ENCODE measurements around the gene TMEM147.
"Not testable (repeated sequence)": the region's sequence is repeated elsewhere in the genome, so short reads cannot be mapped to it uniquely, and the experiment has no call there.

Gene TMEM147

DNA sequence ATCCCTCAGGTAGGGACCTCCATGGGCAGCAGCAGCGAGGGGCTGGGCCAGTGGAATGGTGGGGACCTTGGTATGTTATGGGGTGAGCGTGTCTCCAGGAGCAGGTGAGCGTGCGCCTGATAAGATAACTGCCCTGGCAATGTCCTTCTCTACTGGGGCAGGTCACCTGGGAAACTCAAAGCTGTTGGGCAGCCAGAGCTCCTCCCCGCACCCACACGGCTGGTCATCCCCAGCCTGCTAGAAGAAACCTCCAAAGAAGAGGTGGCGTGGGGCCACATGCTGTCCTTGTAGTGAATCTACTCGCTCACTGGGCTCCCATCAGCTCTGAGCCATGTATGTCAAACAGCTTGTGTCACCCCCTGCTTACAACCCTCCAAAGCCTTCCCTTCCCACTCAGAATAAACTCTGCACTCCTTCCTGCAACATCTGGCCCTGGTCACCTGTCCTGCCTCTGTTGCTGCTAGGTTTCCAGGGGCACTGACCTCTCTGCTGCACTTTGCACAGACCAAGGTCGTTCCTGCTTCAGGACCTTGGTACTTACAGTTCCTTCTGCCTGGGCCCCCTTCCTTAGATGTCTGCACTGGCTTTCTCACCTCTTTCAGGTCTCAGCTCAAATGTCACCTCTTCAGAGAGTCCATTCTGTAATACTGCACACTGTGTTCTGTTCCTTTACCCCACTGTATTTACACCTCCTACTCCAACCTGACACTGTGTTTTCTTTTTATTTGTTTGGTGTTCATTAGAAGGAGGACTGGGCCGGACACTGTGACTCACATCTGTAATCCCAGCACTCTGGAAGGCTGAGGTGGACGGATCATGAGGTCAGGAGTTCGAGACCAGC, 19.8 kb downstream of the TMEM147 start:
- FAIRE-seq, result no peak

GRCh38 chr19:35566738-35567137, 21.3 kb downstream of the TMEM147 start:
- FAIRE-seq, result no peak

DNA sequence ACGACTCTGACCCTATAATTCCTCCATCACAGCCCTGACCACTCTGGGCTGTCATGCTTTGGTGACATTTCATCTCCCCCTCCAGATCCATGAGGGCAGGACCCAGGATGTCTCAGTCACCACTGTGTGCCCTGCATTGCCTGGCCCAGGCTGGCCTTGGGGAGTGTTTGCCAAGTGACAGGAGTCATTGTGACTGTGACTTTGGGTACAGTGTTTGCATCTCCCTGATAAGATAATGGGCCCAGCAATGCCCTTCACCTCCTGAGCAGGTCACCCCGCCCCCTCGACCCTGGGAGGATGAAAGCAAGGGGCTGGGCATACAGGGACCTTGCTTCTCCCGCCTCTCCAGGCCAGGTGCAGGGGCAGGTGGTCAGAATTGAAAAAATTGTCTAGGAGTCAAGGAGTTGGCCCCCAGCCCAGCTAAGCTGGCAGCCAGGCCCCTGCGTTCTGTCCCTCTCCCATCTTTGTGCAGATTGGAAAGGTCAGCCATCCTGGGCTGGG, 23.9 kb downstream of the TMEM147 start:
- no peak for FAIRE-seq

GRCh38 chr19:35571406-35571965, 26.1 kb downstream of the TMEM147 start:
- no peak for FAIRE-seq

- FAIRE-seq, result no peak
Measured at GRCh38 chr19:35577918-35578317, 32.5 kb downstream of the TMEM147 start.

DNA sequence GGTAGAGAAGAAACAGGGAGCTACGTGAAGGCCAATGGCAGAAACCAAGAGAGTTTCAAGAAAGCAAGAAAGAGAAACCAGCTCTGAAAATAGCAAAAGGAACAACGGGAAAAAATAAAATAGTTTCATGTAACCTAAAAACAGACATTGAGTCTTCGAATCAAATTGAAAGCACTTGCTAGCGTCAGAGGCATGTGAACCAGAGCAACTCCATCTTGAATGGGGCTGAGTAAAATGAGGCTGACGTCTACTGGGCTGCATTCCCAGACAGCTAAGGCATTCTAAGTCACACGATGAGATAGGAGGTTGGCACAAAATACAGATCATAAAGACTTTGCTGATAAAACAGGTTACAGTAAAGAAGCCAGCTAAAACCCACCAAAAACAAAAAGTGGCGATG, 33.3 kb downstream of the TMEM147 start:
- FAIRE-seq, result no peak

- no peak for FAIRE-seq
Measured at GRCh38 chr19:35582760-35583159, 37.3 kb downstream of the TMEM147 start.

DNA sequence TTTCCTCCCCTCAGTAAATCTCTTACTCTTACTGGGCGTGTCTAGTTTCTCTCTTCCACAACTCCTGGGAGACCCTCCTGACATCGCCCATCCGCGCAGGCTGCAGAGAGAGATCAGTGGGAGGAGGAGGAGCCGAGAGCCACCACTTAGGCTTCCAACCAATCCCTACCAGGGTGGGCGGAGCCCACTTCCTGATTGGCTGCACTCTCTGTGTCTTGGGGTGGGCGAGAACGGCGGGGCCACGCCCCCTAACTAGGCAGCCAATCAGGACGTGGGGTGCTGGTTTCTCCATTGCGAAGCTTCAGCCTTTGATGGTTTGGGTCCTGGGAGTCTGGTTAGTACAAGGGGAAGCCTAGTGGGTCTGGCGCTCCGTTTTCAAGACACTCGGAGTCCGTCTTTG, 40.4 kb downstream of the TMEM147 start, which contains the start of gene PMIS2:
Gene PMIS2, plus strand, starts transcription at position 326 of the 400 bp plus-strand sequence. CDS start 87 bp downstream, outside the sequence.
- FAIRE-seq, result no peak

GRCh38 chr19:35587321-35587720, 41.9 kb downstream of the TMEM147 start:
- no peak for FAIRE-seq

DNA sequence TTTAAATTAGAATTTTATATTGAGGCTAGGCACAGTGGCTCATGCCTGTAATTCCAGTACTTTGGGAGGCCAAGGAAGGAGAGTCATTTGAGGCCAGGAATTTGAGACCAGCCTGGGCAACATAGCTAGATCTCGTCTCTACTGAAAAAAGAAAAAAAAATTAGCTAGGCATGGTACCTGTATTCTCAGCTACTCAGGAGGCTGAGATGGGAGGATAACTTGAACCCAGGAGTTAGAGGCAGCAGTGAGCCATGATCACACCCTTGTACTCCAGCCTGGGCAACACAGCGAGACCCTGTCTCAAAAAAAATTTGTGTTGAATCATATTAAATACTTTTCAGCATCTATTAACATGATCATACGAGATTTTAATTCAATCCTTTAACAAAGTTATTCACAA, 45.4 kb downstream of the TMEM147 start:
- FAIRE-seq, result no peak

DNA sequence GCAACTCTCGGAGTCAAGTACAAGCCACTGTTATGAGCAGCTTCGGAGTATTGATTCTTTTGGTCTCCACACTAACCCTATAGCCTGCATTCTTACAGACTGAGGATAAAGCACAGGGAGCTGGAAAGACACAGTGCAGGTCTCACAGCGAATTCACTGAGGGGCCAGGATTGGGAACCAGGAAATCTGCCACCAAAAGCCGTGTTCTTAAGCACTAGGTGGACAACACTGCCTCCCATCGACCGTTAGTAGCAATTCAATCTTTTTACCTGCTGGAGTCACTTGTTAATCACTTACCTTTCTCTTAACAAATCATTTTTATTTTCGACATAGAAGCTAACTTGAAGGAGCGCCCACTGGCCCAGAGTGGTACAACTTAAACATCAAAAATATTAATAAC, 46.8 kb downstream of the TMEM147 start:
- no peak for FAIRE-seq

GRCh38 chr19:35595026-35595425, 49.6 kb downstream of the TMEM147 start:
- not testable (repeated sequence) for FAIRE-seq

- no peak for FAIRE-seq
Measured at GRCh38 chr19:35595928-35596327, 50.5 kb downstream of the TMEM147 start.

DNA sequence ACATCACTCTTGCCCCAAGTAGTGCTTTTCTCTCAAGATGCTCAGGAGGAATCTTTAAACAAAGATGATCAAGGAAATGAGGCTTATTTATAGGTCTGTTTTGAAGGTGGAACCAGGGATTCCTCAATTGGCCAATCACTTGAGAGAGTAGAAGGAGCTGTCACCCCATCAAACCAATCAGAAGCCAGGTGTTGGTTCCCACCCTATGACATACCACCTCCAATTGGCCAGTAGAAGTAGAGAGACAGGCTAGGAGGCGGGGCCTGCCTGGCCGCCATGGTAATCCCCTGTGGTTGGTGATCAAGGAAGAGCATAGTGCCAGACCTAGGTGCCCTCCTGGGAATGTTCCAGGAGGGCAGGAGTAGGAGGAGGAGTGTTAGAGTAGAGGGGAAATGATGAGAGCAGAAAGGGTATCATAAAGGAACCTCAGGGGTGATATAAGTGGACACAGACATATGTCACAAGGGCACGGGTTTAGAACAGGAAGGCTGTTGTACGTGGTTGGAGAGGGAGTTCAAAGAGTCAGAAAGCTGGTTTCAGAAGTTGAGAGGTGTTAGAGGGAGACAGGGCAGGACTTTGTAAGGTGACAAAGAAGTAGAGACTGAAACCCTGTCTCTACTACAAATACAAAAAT, 51.1 kb downstream of the TMEM147 start:
- FAIRE-seq, result no peak
